Astrocyte of the spinal cord (primary cell): ENCODE data around the gene CALY.

Experiments
- DNase-seq: peaks from one replicate; pipeline ENCODE4 v3.0.0; 2011; ENCODE audit warnings: low read depth, low spot score
- H3K4me3 ChIP-seq: 2 replicates; pipeline ENCODE4 v1.5.1; 2011; ENCODE audit warnings: low read depth, mild to moderate bottlenecking, low read length, moderate library complexity
- CTCF ChIP-seq: IDR thresholded peaks from 2 replicates; pipeline ENCODE4 v1.5.1; 2012; ENCODE audit warnings: low read depth, mild to moderate bottlenecking, low read length, inconsistent platforms
- in situ Hi-C: cut with HindIII; loops from 2 replicates; pipeline ENCODE4 v1.10.0; 2017; ENCODE audit warnings: low sequenced_read_pairs

The CALY gene

DNA sequence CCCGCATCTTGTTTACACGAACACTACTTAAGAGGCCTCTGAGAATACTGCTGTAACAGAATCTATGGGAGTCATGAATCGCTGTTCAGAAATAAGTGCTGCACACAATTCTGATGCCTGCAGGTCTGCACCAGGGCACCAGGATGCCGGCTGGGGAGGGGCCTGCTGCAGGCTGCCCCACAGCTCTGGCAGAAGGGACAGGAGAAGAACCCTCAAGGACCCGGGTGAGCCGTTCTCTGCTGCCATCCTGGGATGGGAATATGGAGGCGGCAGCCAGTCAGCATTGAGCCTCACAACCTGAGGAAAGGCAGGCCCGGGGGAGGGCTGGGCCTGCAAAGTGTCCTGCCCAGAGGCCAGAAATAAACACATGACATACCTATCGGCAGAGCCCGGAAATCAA is 39.2 kb downstream of the CALY start:
- TF ChIP-seq CTCF, result no peak
- DNase-seq, result no peak
- in situ Hi-C loops, result no loop called here
- no peak overlapping the region for H3K4me3 ChIP-seq

DNA sequence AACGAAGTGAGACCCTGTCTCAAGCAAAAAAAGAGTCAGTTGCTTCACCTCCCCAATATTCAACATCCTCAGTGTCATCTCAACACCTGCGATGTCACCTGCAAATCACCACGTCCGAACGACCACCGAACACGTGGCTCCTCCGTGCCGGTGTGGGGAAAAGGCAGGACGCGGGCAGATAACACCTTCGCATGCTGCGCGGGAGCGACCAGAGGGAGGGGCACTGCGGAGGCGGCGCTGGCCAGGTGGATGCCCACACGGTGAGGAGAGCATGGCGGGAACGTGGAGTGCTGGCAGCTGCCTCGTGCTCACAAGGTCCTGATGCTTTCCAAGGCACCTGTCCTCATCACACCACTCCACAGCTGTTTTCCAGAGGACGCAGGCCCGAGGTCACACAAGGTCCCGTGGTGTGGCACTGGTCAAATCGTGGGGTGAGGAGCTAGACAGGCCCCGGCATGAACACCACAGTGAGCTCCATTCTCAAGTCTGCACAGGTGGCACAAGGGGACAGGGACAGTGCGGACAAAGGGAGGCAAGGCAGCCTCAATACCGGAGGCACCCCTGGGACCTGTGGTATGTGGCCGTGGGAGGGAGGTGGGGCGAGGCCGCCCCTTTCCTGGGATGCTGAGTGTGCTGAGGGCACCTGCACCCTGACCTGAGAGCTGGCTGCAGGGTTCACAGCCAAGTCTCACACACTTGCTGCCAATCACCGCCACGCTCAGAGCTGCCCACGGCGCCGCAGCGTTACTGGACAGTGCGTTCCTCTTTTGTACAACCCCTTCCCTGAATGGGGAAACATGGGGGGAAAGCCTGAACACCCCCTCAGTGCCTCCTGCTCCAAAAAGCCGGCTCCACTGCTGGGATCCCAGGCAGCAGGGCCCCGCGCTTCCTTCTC is 41.0 kb downstream of the CALY start:
- H3K4me3 ChIP-seq, result no peak overlapping the region

DNA sequence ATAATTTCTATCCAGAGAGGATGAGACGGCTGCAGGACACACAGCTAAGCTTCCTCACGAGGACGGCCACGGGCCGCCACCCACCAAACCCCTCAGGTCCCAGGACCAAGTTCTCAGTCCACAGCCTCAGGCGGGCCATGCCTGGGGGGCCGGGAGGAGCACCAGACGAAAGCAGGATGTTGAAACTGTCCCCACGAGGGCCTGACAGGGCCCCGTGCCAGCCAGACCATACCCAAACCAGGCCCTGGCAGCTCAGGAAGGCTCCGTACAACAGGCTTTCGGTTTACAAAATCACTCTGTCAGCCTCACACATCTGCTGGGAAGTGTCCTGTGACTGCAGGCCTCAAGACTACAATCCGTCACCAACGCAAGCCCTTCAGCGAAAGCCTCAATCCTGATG is 42.5 kb downstream of the CALY start:
- no peak for TF ChIP-seq CTCF
- DNase-seq, result no peak

More for the DNA sequence above, 41.0 kb downstream of the CALY start:
- in situ Hi-C loops, result no loop called here
- no peak for TF ChIP-seq CTCF
- DNase-seq, result no peak

DNA sequence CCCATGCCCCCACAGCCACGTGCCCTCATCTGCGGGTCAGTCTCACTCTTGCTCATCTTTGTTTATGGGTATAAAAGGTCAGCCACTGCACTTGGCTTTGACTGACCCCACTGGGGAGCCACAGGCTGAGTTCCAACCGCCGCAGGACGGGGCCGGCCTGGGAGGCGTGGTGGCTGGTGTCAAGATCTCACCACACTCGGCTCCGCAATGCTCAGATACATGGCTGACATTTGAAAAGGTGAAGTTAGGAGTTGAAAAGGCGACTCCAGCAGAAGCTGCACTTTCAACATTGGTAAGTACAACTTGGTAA is 42.9 kb downstream of the CALY start:
- no peak overlapping the region for H3K4me3 ChIP-seq
- in situ Hi-C loops, result no loop called here
- no peak for TF ChIP-seq CTCF
- no peak for DNase-seq

More for the DNA sequence above, 42.5 kb downstream of the CALY start:
- in situ Hi-C loops, result no loop called here
- H3K4me3 ChIP-seq, result no peak overlapping the region

- DNase-seq, result peak; percentile 53
- TF ChIP-seq CTCF, result no peak
- in situ Hi-C loops, result no loop called here
- no peak overlapping the region for H3K4me3 ChIP-seq
Measured at GRCh38 chr10:133292919-133293809, 43.5 kb downstream of the CALY start.

DNA sequence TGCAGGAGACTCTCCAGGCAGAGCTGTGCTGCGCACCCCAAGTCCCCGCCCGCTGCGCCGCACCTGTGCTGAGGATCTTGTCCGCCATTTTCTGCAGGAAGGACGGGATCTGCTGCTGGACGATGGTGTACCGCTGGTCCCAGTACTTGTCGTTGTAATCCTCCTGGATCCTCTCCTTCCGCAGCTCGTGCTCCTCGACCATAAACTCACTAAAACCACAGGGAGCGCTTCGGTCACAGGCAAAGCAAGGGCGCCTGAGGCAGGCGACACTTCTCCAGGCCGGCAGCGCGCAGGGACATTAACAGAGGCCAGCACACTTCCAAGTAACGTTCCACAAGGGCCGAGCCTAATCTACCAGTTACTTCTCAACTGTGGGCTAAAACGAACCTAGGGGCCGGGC is 46.9 kb downstream of the CALY start:
- no peak for TF ChIP-seq CTCF
- in situ Hi-C loops, result no loop called here
- no peak for DNase-seq
- no peak overlapping the region for H3K4me3 ChIP-seq
